ENCODE data around the gene AADACL4.

Gene AADACL4

GRCh38 chr1:12598974-12599373 lies 44.9 kb upstream of the AADACL4 start:
- DNase-seq (ENCODE audit: low read depth), result no peak
- no peak overlapping the region for H3K4me3 ChIP-seq (ENCODE audit: control insufficient read depth, low read depth, low read length)
- TF ChIP-seq CTCF (conservative IDR thresholded peaks at IDR 0.05; ENCODE audit: control insufficient read depth, insufficient read depth, low read depth, low read length), result no peak

GRCh38 chr1:12599657-12600056 lies 44.2 kb upstream of the AADACL4 start:
- no peak overlapping the region for H3K4me3 ChIP-seq (ENCODE audit: control insufficient read depth, low read depth, low read length)
- TF ChIP-seq CTCF (conservative IDR thresholded peaks at IDR 0.05; ENCODE audit: control insufficient read depth, insufficient read depth, low read depth, low read length), result no peak

GRCh38 chr1:12600335-12600734 lies 43.5 kb upstream of the AADACL4 start:
- H3K4me3 ChIP-seq (ENCODE audit: control insufficient read depth, low read depth, low read length), result no peak overlapping the region
- DNase-seq (ENCODE audit: low read depth), result no peak
- TF ChIP-seq CTCF (conservative IDR thresholded peaks at IDR 0.05; ENCODE audit: control insufficient read depth, insufficient read depth, low read depth, low read length), result no peak

More at GRCh38 chr1:12599657-12600056, 44.2 kb upstream of the AADACL4 start:
- no peak for DNase-seq (ENCODE audit: low read depth)

- TF ChIP-seq CTCF (conservative IDR thresholded peaks at IDR 0.05; ENCODE audit: control insufficient read depth, insufficient read depth, low read depth, low read length), result peak; percentile 29
- peak; percentile 35 for DNase-seq (ENCODE audit: low read depth)
- H3K4me3 ChIP-seq (ENCODE audit: control insufficient read depth, low read depth, low read length), result no peak overlapping the region
Measured at GRCh38 chr1:12600880-12601633, 42.8 kb upstream of the AADACL4 start.

GRCh38 chr1:12601700-12602658 lies 41.9 kb upstream of the AADACL4 start:
- no peak for TF ChIP-seq CTCF (conservative IDR thresholded peaks at IDR 0.05; ENCODE audit: control insufficient read depth, insufficient read depth, low read depth, low read length)
- peak; percentile 98 for DNase-seq (ENCODE audit: low read depth)
- H3K4me3 ChIP-seq (ENCODE audit: control insufficient read depth, low read depth, low read length), result no peak overlapping the region

GRCh38 chr1:12602659-12603024 lies 41.2 kb upstream of the AADACL4 start:
- DNase-seq (ENCODE audit: low read depth), result no peak
- no peak overlapping the region for H3K4me3 ChIP-seq (ENCODE audit: control insufficient read depth, low read depth, low read length)
- no peak for TF ChIP-seq CTCF (conservative IDR thresholded peaks at IDR 0.05; ENCODE audit: control insufficient read depth, insufficient read depth, low read depth, low read length)
